ENCODE results near the gene HSF4. TPM values are rescaled to one million over a fixed set of nuclear protein-coding genes. Genes with fewer than 3 reads are reported as not detected.

Gene HSF4
- total and polyA plus RNA-seq, 2 experiments from 2014 or later: 5.5 to 15.7 TPM

- H4K20me1 ChIP-seq (ENCODE audit: insufficient read depth, poor library complexity, severe bottlenecking): no peaks in the 10 kb centered on the region
- no peaks in the 10 kb centered on the region for H3K79me2 ChIP-seq
- no peaks in the 10 kb centered on the region for H3K4me1 ChIP-seq (ENCODE audit: insufficient read depth)
- H2AFZ ChIP-seq: no peak overlapping the region
- no peak overlapping the region for H3K27ac ChIP-seq
- WGBS (ENCODE audit: low lambda C conversion rate, missing lambda C conversion rate): 83% methylated on average over 18 of the region's 18 CpGs
- H3K9me2 ChIP-seq (replicated peaks; ENCODE audit: insufficient read depth): no peaks in the 10 kb centered on the region
- H3K4me3 ChIP-seq: no peak overlapping the region
- DNase-seq (ENCODE audit: low spot score): no peak
- no peaks in the 10 kb centered on the region for H3K27me3 ChIP-seq
- H3K9me3 ChIP-seq (ENCODE audit: low read depth): no peaks in the 10 kb centered on the region
- TF ChIP-seq, protein P1, sequence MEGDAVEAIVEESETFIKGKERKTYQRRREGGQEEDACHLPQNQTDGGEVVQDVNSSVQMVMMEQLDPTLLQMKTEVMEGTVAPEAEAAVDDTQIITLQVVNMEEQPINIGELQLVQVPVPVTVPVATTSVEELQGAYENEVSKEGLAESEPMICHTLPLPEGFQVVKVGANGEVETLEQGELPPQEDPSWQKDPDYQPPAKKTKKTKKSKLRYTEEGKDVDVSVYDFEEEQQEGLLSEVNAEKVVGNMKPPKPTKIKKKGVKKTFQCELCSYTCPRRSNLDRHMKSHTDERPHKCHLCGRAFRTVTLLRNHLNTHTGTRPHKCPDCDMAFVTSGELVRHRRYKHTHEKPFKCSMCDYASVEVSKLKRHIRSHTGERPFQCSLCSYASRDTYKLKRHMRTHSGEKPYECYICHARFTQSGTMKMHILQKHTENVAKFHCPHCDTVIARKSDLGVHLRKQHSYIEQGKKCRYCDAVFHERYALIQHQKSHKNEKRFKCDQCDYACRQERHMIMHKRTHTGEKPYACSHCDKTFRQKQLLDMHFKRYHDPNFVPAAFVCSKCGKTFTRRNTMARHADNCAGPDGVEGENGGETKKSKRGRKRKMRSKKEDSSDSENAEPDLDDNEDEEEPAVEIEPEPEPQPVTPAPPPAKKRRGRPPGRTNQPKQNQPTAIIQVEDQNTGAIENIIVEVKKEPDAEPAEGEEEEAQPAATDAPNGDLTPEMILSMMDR (IDR thresholded peaks at IDR 0.05; ENCODE audit: poor library complexity): no peak
- no peak for TF ChIP-seq EZH2phosphoT487 (IDR thresholded peaks at IDR 0.05; ENCODE audit: low read depth, severe bottlenecking, unreplicated experiment)
- TF ChIP-seq EZH2 (IDR thresholded peaks at IDR 0.05; ENCODE audit: borderline replicate concordance): no peak
- H3K36me3 ChIP-seq (replicated peaks; ENCODE audit: insufficient read depth, low read depth): no peaks in the 10 kb centered on the region
- H3K4me2 ChIP-seq: no peak overlapping the region
Observed at GRCh38 chr16:67216612-67217490, 52.3 kb downstream of the HSF4 start.

MicroRNA genes within 50 kb of the gene (microRNA counts, 767-probe panel; counts per million panel counts)
- not detected for microRNA hsa-miR-328

Small RNA genes within 50 kb of the gene (microRNA-seq; reads per million reads assigned to microRNA genes)
- gene MIR328: 344 reads per million, percentile 70 among the genes with 10 or more reads in this experiment

Small RNA genes within 50 kb of the gene (small RNA-seq; reads per million reads assigned to genes)
- gene MIR328: 4.1 reads per million, percentile 92 among the genes with 10 or more reads in this experiment

Other genes with a start within 250 kb of the HSF4 start
- gene CDH16, start 245.9 kb upstream of the HSF4 start, total RNA-seq: 2.9 and 3.2 TPM in 2 replicates
- 2.2 and 4.4 TPM in 2 replicates for gene CDH16, start 245.9 kb upstream of the HSF4 start, polyA plus RNA-seq
- gene RRAD, start 239.2 kb upstream of the HSF4 start, total RNA-seq: 8.2 and 8.8 TPM in 2 replicates
- gene RRAD, start 239.2 kb upstream of the HSF4 start, polyA plus RNA-seq: 16.3 and 27.6 TPM in 2 replicates
- 106 and 131 TPM in 2 replicates for gene CIAO2B, start 230.3 kb upstream of the HSF4 start, total RNA-seq
- gene CIAO2B, start 230.3 kb upstream of the HSF4 start, polyA plus RNA-seq: 147 and 154 TPM in 2 replicates
- gene CES2, start 229.2 kb upstream of the HSF4 start, total RNA-seq: 52.6 and 52.8 TPM in 2 replicates
- 67.7 and 72.8 TPM in 2 replicates for gene CES2, start 229.2 kb upstream of the HSF4 start, polyA plus RNA-seq
- gene CES3, start 203.5 kb upstream of the HSF4 start, total RNA-seq: 1.2 and 1.7 TPM in 2 replicates
- gene CES3, start 203.5 kb upstream of the HSF4 start, polyA plus RNA-seq: 3.4 and 3.8 TPM in 2 replicates
- gene CES4A, start 176.2 kb upstream of the HSF4 start, total RNA-seq: 7.2 and 12.3 TPM in 2 replicates
- gene CES4A, start 176.2 kb upstream of the HSF4 start, polyA plus RNA-seq: 11.8 and 17.9 TPM in 2 replicates
- 48.0 and 59.0 TPM in 2 replicates for gene CBFB, start 135.6 kb upstream of the HSF4 start, total RNA-seq
- gene CBFB, start 135.6 kb upstream of the HSF4 start, polyA plus RNA-seq: 39.3 and 47.4 TPM in 2 replicates
- gene PHAF1, start 54.8 kb upstream of the HSF4 start, total RNA-seq: 18.6 and 18.7 TPM in 2 replicates
- 15.2 and 20.2 TPM in 2 replicates for gene PHAF1, start 54.8 kb upstream of the HSF4 start, polyA plus RNA-seq
- gene B3GNT9, start 13.7 kb upstream of the HSF4 start, total RNA-seq: 33.3 and 34.5 TPM in 2 replicates
- gene B3GNT9, start 13.7 kb upstream of the HSF4 start, polyA plus RNA-seq: 37.5 and 44.2 TPM in 2 replicates
- gene TRADD, start 4.8 kb upstream of the HSF4 start, total RNA-seq: 18.5 and 21.9 TPM in 2 replicates
- 31.4 and 32.4 TPM in 2 replicates for gene TRADD, start 4.8 kb upstream of the HSF4 start, polyA plus RNA-seq
- gene FBXL8, start 4.8 kb upstream of the HSF4 start, total RNA-seq: 10.7 and 11.1 TPM in 2 replicates
- 15.9 and 19.8 TPM in 2 replicates for gene FBXL8, start 4.8 kb upstream of the HSF4 start, polyA plus RNA-seq
- 8.1 and 9.3 TPM in 2 replicates for gene NOL3, start 5.8 kb downstream of the HSF4 start, total RNA-seq
- 10.9 and 11.0 TPM in 2 replicates for gene NOL3, start 5.8 kb downstream of the HSF4 start, polyA plus RNA-seq
- gene MATCAP1, start 19.2 kb downstream of the HSF4 start, total RNA-seq: 22.3 and 24.8 TPM in 2 replicates
- 25.4 and 38.5 TPM in 2 replicates for gene MATCAP1, start 19.2 kb downstream of the HSF4 start, polyA plus RNA-seq
- 0.33 and 3.3 TPM in 2 replicates for gene EXOC3L1, start 25.4 kb downstream of the HSF4 start, total RNA-seq
- gene EXOC3L1, start 25.4 kb downstream of the HSF4 start, polyA plus RNA-seq: 2.0 and 2.6 TPM in 2 replicates
- 70.4 and 76.6 TPM in 2 replicates for gene E2F4, start 27.4 kb downstream of the HSF4 start, total RNA-seq
- gene E2F4, start 27.4 kb downstream of the HSF4 start, polyA plus RNA-seq: 72.4 and 76.4 TPM in 2 replicates
- gene ELMO3, start 34.4 kb downstream of the HSF4 start, total RNA-seq: 18.5 and 18.7 TPM in 2 replicates
- 14.5 and 18.3 TPM in 2 replicates for gene ELMO3, start 34.4 kb downstream of the HSF4 start, polyA plus RNA-seq
- 47.5 and 53.2 TPM in 2 replicates for gene TMEM208, start 62.4 kb downstream of the HSF4 start, total RNA-seq
- gene TMEM208, start 62.4 kb downstream of the HSF4 start, polyA plus RNA-seq: 160 and 181 TPM in 2 replicates
- gene FHOD1, start 82.7 kb downstream of the HSF4 start, total RNA-seq: 4.1 and 10.0 TPM in 2 replicates
- gene FHOD1, start 82.7 kb downstream of the HSF4 start, polyA plus RNA-seq: 17.2 and 20.9 TPM in 2 replicates
- 0.36 and 1.4 TPM in 2 replicates for gene SLC9A5, start 84.2 kb downstream of the HSF4 start, total RNA-seq
- gene SLC9A5, start 84.2 kb downstream of the HSF4 start, polyA plus RNA-seq: 1.5 and 2.7 TPM in 2 replicates
- gene PLEKHG4, start 114.8 kb downstream of the HSF4 start, total RNA-seq: 3.4 and 3.6 TPM in 2 replicates
- 3.0 and 5.5 TPM in 2 replicates for gene PLEKHG4, start 114.8 kb downstream of the HSF4 start, polyA plus RNA-seq
- gene KCTD19, start 162.0 kb downstream of the HSF4 start, total RNA-seq: not detected in 2 replicates
- not detected in 2 replicates for gene KCTD19, start 162.0 kb downstream of the HSF4 start, polyA plus RNA-seq
- gene LRRC36, start 162.1 kb downstream of the HSF4 start, total RNA-seq: 0.23 and 0.32 TPM in 2 replicates
- 0.69 TPM in 1 of 2 replicates, not detected in the other for gene LRRC36, start 162.1 kb downstream of the HSF4 start, polyA plus RNA-seq
- 0.88 and 3.2 TPM in 2 replicates for gene TPPP3, start 228.8 kb downstream of the HSF4 start, total RNA-seq
- gene TPPP3, start 228.8 kb downstream of the HSF4 start, polyA plus RNA-seq: 13.4 and 20.1 TPM in 2 replicates

All from hepatocyte (in vitro differentiated cells).